GM23338 (cell line): ENCODE measurements around the gene CDH18. TPM values are rescaled to one million over a fixed set of nuclear protein-coding genes. Genes with fewer than 3 reads are reported as not detected.

ENCODE experiments used
- ATAC-seq: fragments of 200-7000 bp; cut with Tn5 transposase; 3 replicates; pipeline ENCODE4 v1.9.1; 2020
- DNase-seq: peaks from one replicate; pipeline ENCODE4 v3.0.0-alpha.2; 2015; ENCODE audit warnings: low spot score
- H2AFZ ChIP-seq: fragments of 200-600 bp; sonication (generic); 2 replicates; pipeline ENCODE4 v1.8.0; 2016; ENCODE audit warnings: antibody characterized with exemption, mild to moderate bottlenecking, moderate library complexity
- H3F3A ChIP-seq: fragments of 200-600 bp; sonication (generic); replicated peaks from 2 replicates; pipeline ENCODE4 v1.8.0; 2017; ENCODE audit warnings: antibody characterized with exemption, mixed run types, low read depth
- H3K27ac ChIP-seq: fragments of 200-600 bp; sonication (generic); 2 replicates; pipeline ENCODE4 v1.6.1; 2016; ENCODE audit warnings: low read depth
- H3K27me3 ChIP-seq: fragments of 200-600 bp; sonication (generic); 2 replicates; pipeline ENCODE4 v1.8.0; 2016; ENCODE audit warnings: mild to moderate bottlenecking, mixed run types, moderate library complexity; ENCODE audit not compliant: insufficient read depth
- H3K36me3 ChIP-seq: fragments of 200-600 bp; sonication (generic); 2 replicates; pipeline ENCODE4 v1.8.0; 2016; ENCODE audit warnings: mild to moderate bottlenecking; ENCODE audit not compliant: insufficient read depth
- H3K4me1 ChIP-seq: fragments of 200-600 bp; sonication (generic); 2 replicates; pipeline ENCODE4 v1.8.0; 2016; ENCODE audit warnings: mild to moderate bottlenecking, moderate library complexity; ENCODE audit not compliant: insufficient read depth
- H3K4me2 ChIP-seq: fragments of 200-600 bp; sonication (generic); 2 replicates; pipeline ENCODE4 v1.7.1; 2017; ENCODE audit warnings: mixed run types
- H3K4me3 ChIP-seq: fragments of 200-600 bp; sonication (generic); 2 replicates; pipeline ENCODE4 v1.6.1; 2016; ENCODE audit warnings: mixed run types
- H3K79me2 ChIP-seq: fragments of 200-600 bp; sonication (generic); replicated peaks from 2 replicates; pipeline ENCODE4 v1.8.0; 2017; ENCODE audit warnings: mild to moderate bottlenecking; ENCODE audit not compliant: insufficient read depth
- H3K9me2 ChIP-seq: fragments of 200-600 bp; sonication (generic); 2 replicates; pipeline ENCODE4 v1.8.0; 2017; ENCODE audit not compliant: insufficient read depth
- H4K20me1 ChIP-seq: fragments of 200-600 bp; sonication (generic); replicated peaks from 2 replicates; pipeline ENCODE4 v1.8.0; 2017; ENCODE audit warnings: mild to moderate bottlenecking; ENCODE audit not compliant: insufficient read depth
- H3K27ac Mint-ChIP-seq: 2 replicates; pipeline ENCODE4 v1.8.0; 2020; ENCODE audit warnings: inconsistent platforms, mild to moderate bottlenecking, moderate library complexity, mixed read lengths
- H3K27me3 Mint-ChIP-seq: 3 replicates; pipeline ENCODE4 v1.8.0; 2022; ENCODE audit warnings: low read depth, mild to moderate bottlenecking, moderate library complexity, mixed read lengths, inconsistent platforms; ENCODE audit not compliant: insufficient read depth, poor library complexity
- H3K36me3 Mint-ChIP-seq: 3 replicates; pipeline ENCODE4 v1.8.0; 2021; ENCODE audit warnings: low read depth, mild to moderate bottlenecking, inconsistent platforms, moderate library complexity, mixed read lengths
- H3K4me1 Mint-ChIP-seq: 3 replicates; pipeline ENCODE4 v1.8.0; 2020; ENCODE audit warnings: mild to moderate bottlenecking, inconsistent platforms, mixed read lengths
- H3K4me3 Mint-ChIP-seq: 3 replicates; pipeline ENCODE4 v1.8.0; 2021; ENCODE audit warnings: moderate library complexity, mild to moderate bottlenecking, inconsistent platforms, mixed read lengths
- H3K9me3 Mint-ChIP-seq: 3 replicates; pipeline ENCODE4 v1.8.0; 2020; ENCODE audit warnings: moderate library complexity, mild to moderate bottlenecking, inconsistent platforms, mixed read lengths
- CREB1 ChIP-seq: fragments of 250-450 bp; sonication (Bioruptor Pico); IDR thresholded peaks from 2 replicates; pipeline ENCODE4 v1.5.0; 2020; ENCODE audit warnings: low read depth, mild to moderate bottlenecking, moderate library complexity
- CTCF ChIP-seq, 2 experiments: fragments of 200-600 bp in 1 of 2; sonication (generic) in 1 of 2; conservative IDR thresholded peaks; 2 replicates each; pipeline versions ENCODE4 v1.5.1 to v1.6.1; 2016 to 2017; ENCODE audit warnings: antibody characterized with exemption in 2 of 2, low read depth in 2 of 2, mild to moderate bottlenecking in 2 of 2, moderate library complexity in 1 of 2
- ETS1 ChIP-seq: IDR thresholded peaks from 2 replicates; pipeline ENCODE4 v1.6.1; 2016; ENCODE audit warnings: antibody characterized with exemption
- EZH2 ChIP-seq: fragments of 200-600 bp; sonication (generic); IDR thresholded peaks from one replicate; pipeline ENCODE4 v1.8.0; 2017; ENCODE audit warnings: antibody characterized with exemption, mild to moderate bottlenecking, low read depth; ENCODE audit not compliant: unreplicated experiment
- EZH2phosphoT487 ChIP-seq: fragments of 200-600 bp; sonication (generic); IDR thresholded peaks from one replicate; pipeline ENCODE4 v1.8.1; 2018; ENCODE audit warnings: antibody characterized with exemption; ENCODE audit not compliant: unreplicated experiment
- JUNB ChIP-seq: IDR thresholded peaks from one replicate; pipeline ENCODE4 v1.6.1; 2016; ENCODE audit warnings: antibody characterized with exemption; ENCODE audit not compliant: unreplicated experiment
- NANOG ChIP-seq: IDR thresholded peaks from 2 replicates; pipeline ENCODE4 v1.6.1; 2016; ENCODE audit warnings: antibody characterized with exemption, borderline replicate concordance
- POLR2AphosphoS5 ChIP-seq: IDR thresholded peaks from 2 replicates; pipeline ENCODE4 v1.6.1; 2016; ENCODE audit warnings: antibody characterized with exemption, low read depth
- REST ChIP-seq: IDR thresholded peaks from one replicate; pipeline ENCODE4 v1.6.1; 2018; ENCODE audit warnings: antibody characterized with exemption; ENCODE audit not compliant: unreplicated experiment
- STAT1 ChIP-seq: IDR thresholded peaks from one replicate; pipeline ENCODE4 v1.6.1; 2016; ENCODE audit warnings: antibody characterized with exemption; ENCODE audit not compliant: unreplicated experiment
- ZNF114 ChIP-seq: fragments of 250-450 bp; sonication (Bioruptor Pico); IDR thresholded peaks from 2 replicates; pipeline ENCODE4 v1.5.0; 2020; ENCODE audit warnings: mild to moderate bottlenecking, moderate library complexity
- ZNF331 ChIP-seq: fragments of 250-450 bp; sonication (Bioruptor Pico); IDR thresholded peaks from 2 replicates; pipeline ENCODE4 v1.5.0; 2020; ENCODE audit warnings: low read depth, mild to moderate bottlenecking, moderate library complexity
- ZNF462 ChIP-seq: fragments of 250-450 bp; sonication (Bioruptor Pico); IDR thresholded peaks from 2 replicates; pipeline ENCODE4 v1.5.0; 2020; ENCODE audit warnings: mild to moderate bottlenecking, moderate library complexity
- polyA plus RNA-seq: library from polyadenylated mRNA; unstranded; fragments of >200 nt; fragmentation: Nextera tagmentation; extraction: Ambion mirVana; gene quantifications from 2 replicates; pipeline ENCODE4 v1.2.1, GENCODE V29; 2016
- total RNA-seq: library from RNA; depleted of rRNA; stranded (reverse); fragments of >200 nt; shearing (Covaris generic); gene quantifications from 2 replicates; pipeline ENCODE4 v1.2.3, GENCODE V29; 2014

CDH18 gene
- total and polyA plus RNA-seq, 2 experiments from 2014 or later, result 1.3 TPM; not detected in 1

- no peaks in the 10 kb centered on the region for H3K36me3 ChIP-seq
- no peak overlapping the region for H3K27ac Mint-ChIP-seq
- ATAC-seq, result no peak
- no peak for DNase-seq
- H2AFZ ChIP-seq, result no peak overlapping the region
- H3K4me3 Mint-ChIP-seq, result no peak overlapping the region
- H3K4me3 ChIP-seq, result no peak overlapping the region
- H3F3A ChIP-seq, result no peaks in the 10 kb centered on the region
- H3K9me3 Mint-ChIP-seq, result no peaks in the 10 kb centered on the region; the same call in 2 of the 3 replicates
- H3K27me3 Mint-ChIP-seq, result peaks cover 4% of the 10 kb centered on the region
- no peak for TF ChIP-seq ZNF114
- no peak for TF ChIP-seq EZH2
- no peak for TF ChIP-seq EZH2phosphoT487
- TF ChIP-seq STAT1, result no peak
- no peak for TF ChIP-seq POLR2AphosphoS5
- TF ChIP-seq ZNF331 (CRISPR knock-in tag), result no peak
- TF ChIP-seq REST, result no peak
- TF ChIP-seq ETS1, result no peak
- TF ChIP-seq ZNF462 (CRISPR knock-in tag), result no peak
- TF ChIP-seq JUNB, result no peak
- TF ChIP-seq CREB1 (CRISPR knock-in tag), result no peak
- no peak for TF ChIP-seq NANOG
- no peak for TF ChIP-seq CTCF (conservative IDR thresholded peaks at IDR 0.05; ENCODE audit: low read depth in 2 of 2)
- H3K9me2 ChIP-seq, result no peaks in the 10 kb centered on the region
- no peak overlapping the region for H3K4me2 ChIP-seq
- H3K27ac ChIP-seq, result no peak overlapping the region
- no peaks in the 10 kb centered on the region for H3K4me1 ChIP-seq
- H3K27me3 ChIP-seq, result no peaks in the 10 kb centered on the region
- H3K79me2 ChIP-seq, result no peaks in the 10 kb centered on the region
- H3K4me1 Mint-ChIP-seq, result no peaks in the 10 kb centered on the region
- no peaks in the 10 kb centered on the region for H4K20me1 ChIP-seq
- H3K36me3 Mint-ChIP-seq, result no peaks in the 10 kb centered on the region
Observed at GRCh38 chr5:19546521-19546920, 441.5 kb downstream of the CDH18 start.
